H9 (cell line): ENCODE measurements around the gene FAU. TPM values are rescaled to one million over a fixed set of nuclear protein-coding genes. Genes with fewer than 3 reads are reported as not detected.

Experiments used
- DNase-seq: peaks from one replicate; pipeline ENCODE4 v3.0.0-alpha.2; 2017
- H2AFZ ChIP-seq: one replicate; pipeline ENCODE4 v1.6.1; 2013; ENCODE audit warnings: mild to moderate bottlenecking, low read length, control low read depth, moderate library complexity
- H2AK5ac ChIP-seq: 2 replicates; pipeline ENCODE4 v1.6.1; 2013; ENCODE audit warnings: low read length, control low read depth, mixed read lengths; ENCODE audit not compliant: insufficient read length
- H2BK120ac ChIP-seq: one replicate; pipeline ENCODE4 v1.6.1; 2013; ENCODE audit warnings: low read depth, mild to moderate bottlenecking, low read length, control low read depth, inconsistent platforms; ENCODE audit not compliant: poor library complexity, severe bottlenecking
- H2BK12ac ChIP-seq: 2 replicates; pipeline ENCODE4 v1.6.1; 2013; ENCODE audit warnings: low read length, control low read depth, mixed read lengths, low read depth; ENCODE audit not compliant: insufficient read length
- H2BK15ac ChIP-seq: 2 replicates; pipeline ENCODE4 v1.6.1; 2013; ENCODE audit warnings: low read depth, low read length, control low read depth
- H2BK20ac ChIP-seq: one replicate; pipeline ENCODE4 v1.6.1; 2013; ENCODE audit warnings: low read depth, mild to moderate bottlenecking, low read length, control low read depth, inconsistent platforms; ENCODE audit not compliant: poor library complexity, severe bottlenecking
- H2BK5ac ChIP-seq: 2 replicates; pipeline ENCODE4 v1.6.1; 2013; ENCODE audit warnings: low read length, control low read depth, mixed read lengths; ENCODE audit not compliant: insufficient read length
- H3K14ac ChIP-seq: 2 replicates; pipeline ENCODE4 v1.6.1; 2013; ENCODE audit warnings: low read length, control low read depth; ENCODE audit not compliant: insufficient read depth
- H3K18ac ChIP-seq: 2 replicates; pipeline ENCODE4 v1.6.1; 2013; ENCODE audit warnings: low read depth, mild to moderate bottlenecking, mixed read lengths, low read length, control low read depth; ENCODE audit not compliant: insufficient read length
- H3K23ac ChIP-seq: 2 replicates; pipeline ENCODE4 v1.6.1; 2013; ENCODE audit warnings: low read length, control low read depth, mixed read lengths, low read depth; ENCODE audit not compliant: insufficient read length
- H3K23me2 ChIP-seq: 2 replicates; pipeline ENCODE4 v1.6.1; 2013; ENCODE audit warnings: low read depth, mild to moderate bottlenecking, mixed read lengths, low read length, control low read depth; ENCODE audit not compliant: insufficient read length, poor library complexity, severe bottlenecking
- H3K27ac ChIP-seq: 2 replicates; pipeline ENCODE4 v1.5.1; 2013; ENCODE audit warnings: low read length, control low read depth, mixed read lengths, low read depth; ENCODE audit not compliant: insufficient read length
- H3K27me3 ChIP-seq: 2 replicates; pipeline ENCODE4 v1.6.1; 2013; ENCODE audit warnings: low read length, control low read depth, inconsistent platforms; ENCODE audit not compliant: insufficient read depth
- H3K4ac ChIP-seq: 2 replicates; pipeline ENCODE4 v1.6.1; 2013; ENCODE audit warnings: low read depth, mild to moderate bottlenecking, control low read depth, inconsistent platforms, low read length, moderate library complexity
- H3K4me1 ChIP-seq: 2 replicates; pipeline ENCODE4 v1.6.1; 2013; ENCODE audit warnings: low read length, control low read depth, inconsistent platforms; ENCODE audit not compliant: insufficient read depth
- H3K4me2 ChIP-seq: 2 replicates; pipeline ENCODE4 v1.6.1; 2013; ENCODE audit warnings: low read length, control low read depth, mixed read lengths; ENCODE audit not compliant: insufficient read length, insufficient read depth
- H3K56ac ChIP-seq: 2 replicates; pipeline ENCODE4 v1.6.1; 2013; ENCODE audit warnings: low read depth, mild to moderate bottlenecking, mixed read lengths, low read length, control low read depth; ENCODE audit not compliant: insufficient read length
- H3K79me1 ChIP-seq: 2 replicates; pipeline ENCODE4 v1.6.1; 2013; ENCODE audit warnings: low read depth, mild to moderate bottlenecking, moderate library complexity, low read length, control low read depth, inconsistent platforms; ENCODE audit not compliant: insufficient read depth, poor library complexity, severe bottlenecking
- H3K79me2 ChIP-seq: 2 replicates; pipeline ENCODE4 v1.6.1; 2013; ENCODE audit warnings: low read length, control low read depth, inconsistent platforms; ENCODE audit not compliant: insufficient read depth
- H3K9ac ChIP-seq: 2 replicates; pipeline ENCODE4 v1.6.1; 2013; ENCODE audit warnings: low read length, control low read depth, mixed read lengths; ENCODE audit not compliant: insufficient read length; ENCODE audit errors: extremely low read depth
- H3K9me3 ChIP-seq: one replicate; pipeline ENCODE4 v1.6.1; 2013; ENCODE audit warnings: low read depth, low read length, inconsistent platforms; ENCODE audit not compliant: control insufficient read depth
- H3T11ph ChIP-seq: one replicate; pipeline ENCODE4 v1.6.1; 2013; ENCODE audit warnings: mild to moderate bottlenecking, low read length, control low read depth, inconsistent platforms
- H4K20me1 ChIP-seq: one replicate; pipeline ENCODE4 v1.6.1; 2013; ENCODE audit not compliant: control insufficient read depth, insufficient read length, insufficient read depth
- H4K5ac ChIP-seq: 2 replicates; pipeline ENCODE4 v1.6.1; 2013; ENCODE audit warnings: low read depth, mild to moderate bottlenecking, mixed read lengths, low read length, control low read depth; ENCODE audit not compliant: insufficient read length
- H4K8ac ChIP-seq: replicated peaks from 2 replicates; pipeline ENCODE4 v1.6.1; 2013; ENCODE audit warnings: low read length, control low read depth, mixed read lengths, low read depth; ENCODE audit not compliant: insufficient read length
- H4K91ac ChIP-seq: 2 replicates; pipeline ENCODE4 v1.6.1; 2013; ENCODE audit warnings: low read depth, mild to moderate bottlenecking, moderate library complexity, mixed read lengths, low read length, control low read depth; ENCODE audit not compliant: insufficient read length
- H3K27ac Mint-ChIP-seq, 3 experiments: 2 replicates in 2 of 3; 3 replicates in 1 of 3; pipeline ENCODE4 v1.8.0; 2020 to 2021; ENCODE audit warnings: mixed read lengths in 3 of 3, mild to moderate bottlenecking in 1 of 3, moderate library complexity in 1 of 3
- H3K27me3 Mint-ChIP-seq: 2 replicates; pipeline ENCODE4 v1.8.0; 2021; ENCODE audit warnings: low read depth, mild to moderate bottlenecking, moderate library complexity, mixed read lengths
- H3K36me3 Mint-ChIP-seq, 3 experiments: 2 replicates in 2 of 3; 3 replicates in 1 of 3; pipeline ENCODE4 v1.8.0; 2020 to 2021; ENCODE audit warnings: low read depth in 3 of 3, mixed read lengths in 3 of 3; ENCODE audit not compliant: insufficient read depth in 1 of 3
- H3K4me1 Mint-ChIP-seq, 2 experiments: 2 replicates each; pipeline ENCODE4 v1.8.0; 2020; ENCODE audit warnings: mixed read lengths in 2 of 2
- H3K4me3 Mint-ChIP-seq, 2 experiments: 2 replicates in 1 of 2; 3 replicates in 1 of 2; pipeline ENCODE4 v1.8.0; 2020 to 2021; ENCODE audit warnings: mild to moderate bottlenecking in 2 of 2, mixed read lengths in 2 of 2, moderate library complexity in 1 of 2
- H3K9me3 Mint-ChIP-seq, 2 experiments: 2 replicates in 1 of 2; 3 replicates in 1 of 2; pipeline ENCODE4 v1.8.0; 2020; ENCODE audit warnings: mild to moderate bottlenecking in 2 of 2, mixed read lengths in 2 of 2, moderate library complexity in 1 of 2
- WGBS: extraction: QIAGEN DNeasy Blood & Tissue Kit; methylation state at CpG from one replicate; pipeline ENCODE4 v1.1.7; 2013; ENCODE audit warnings: missing lambda C conversion rate, low lambda C conversion rate, mixed read lengths; ENCODE audit not compliant: insufficient read length; ENCODE audit errors: extremely low coverage; 5-methylcytosine and 5-hydroxymethylcytosine counted together
- total RNA-seq: library from RNA; stranded (reverse); gene quantifications from 2 replicates; pipeline ENCODE4 v1.2.1, GENCODE V29; 2021
- TF ChIP-seq, protein P1 (sequence below): fragments of 200-600 bp; sonication (generic); conservative IDR thresholded peaks from 3 replicates; pipeline ENCODE4 v1.8.0; 2021; ENCODE audit warnings: antibody characterized with exemption, mild to moderate bottlenecking

Gene FAU
- total RNA-seq, 1 experiment from 2014 or later, result 898 TPM

DNA sequence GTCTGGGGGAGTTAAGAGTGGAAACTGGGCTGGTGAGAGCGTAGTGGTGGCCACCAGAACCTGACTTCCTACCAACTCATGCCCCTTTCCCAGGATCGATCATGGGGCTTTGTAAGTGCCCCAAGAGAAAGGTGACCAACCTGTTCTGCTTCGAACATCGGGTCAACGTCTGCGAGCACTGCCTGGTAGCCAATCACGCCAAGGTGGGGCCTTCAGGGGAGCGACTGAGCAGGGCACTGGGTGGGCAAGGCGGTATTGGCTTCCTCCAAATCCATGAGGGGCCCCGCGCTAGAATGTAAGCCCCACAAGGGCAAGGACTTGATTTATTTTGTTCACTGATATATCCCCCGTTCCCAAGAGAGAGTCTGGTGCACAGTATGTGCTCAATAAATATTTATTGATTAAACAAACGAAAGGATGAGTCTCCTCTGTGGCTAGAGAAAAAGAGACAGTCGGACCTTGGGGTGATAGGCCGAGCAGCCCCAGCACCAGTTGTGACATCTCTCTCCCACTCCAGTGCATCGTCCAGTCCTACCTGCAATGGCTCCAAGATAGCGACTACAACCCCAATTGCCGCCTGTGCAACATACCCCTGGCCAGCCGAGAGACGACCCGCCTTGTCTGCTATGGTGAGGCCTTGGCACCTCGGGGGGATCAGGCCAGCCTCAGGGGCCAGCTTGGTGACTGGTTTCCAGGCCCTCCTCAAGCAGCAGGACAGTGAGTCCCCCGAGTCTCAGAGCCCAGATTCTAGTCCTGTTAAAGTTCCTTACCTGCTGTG lies 37.1 kb downstream of the FAU start:
- Histone ChIP-seq H2BK20ac (no peak overlapping the region), H3K18ac (peak overlapping the region; percentile 69), H3T11ph (no peak overlapping the region), H3K27ac (peak overlapping the region; percentile 79), H2BK12ac (no peak overlapping the region), H3K23me2 (peaks cover 12% of the 10 kb centered on the region), H4K8ac (no peak overlapping the region), H4K5ac (no peak overlapping the region), H3K9me3 (no peaks in the 10 kb centered on the region), H2BK5ac (no peak overlapping the region), H2AK5ac (no peak overlapping the region), H3K27me3 (no peaks in the 10 kb centered on the region), H3K14ac (peak overlapping the region; percentile 85), H2BK120ac (no peak overlapping the region), H4K91ac (no peak overlapping the region), H3K4ac (no peak overlapping the region), H2BK15ac (no peak overlapping the region), H3K23ac (no peak overlapping the region), H3K79me1 (peaks cover 3% of the 10 kb centered on the region), H3K9ac (peak overlapping the region; percentile 93), H3K79me2 (peaks cover 8% of the 10 kb centered on the region; the same call in 1 of the 2 replicates), H2AFZ (no peak overlapping the region), H3K4me1 (no peaks in the 10 kb centered on the region), H3K4me2 (peak overlapping the region; percentile 79), H3K56ac (no peak overlapping the region), H4K20me1 (peaks cover 3% of the 10 kb centered on the region)
- peak overlapping the region; percentile 97 to 99 for H3K4me3 Mint-ChIP-seq
- H3K36me3 Mint-ChIP-seq, result peaks cover 23 to 68% (median 65%) of the 10 kb centered on the region in 3 experiments
- H3K9me3 Mint-ChIP-seq, result no peaks in the 10 kb centered on the region; a peak in 1 of 5 replicates
- peaks cover 14 to 16% of the 10 kb centered on the region in 2 experiments for H3K4me1 Mint-ChIP-seq
- TF ChIP-seq, protein P1, sequence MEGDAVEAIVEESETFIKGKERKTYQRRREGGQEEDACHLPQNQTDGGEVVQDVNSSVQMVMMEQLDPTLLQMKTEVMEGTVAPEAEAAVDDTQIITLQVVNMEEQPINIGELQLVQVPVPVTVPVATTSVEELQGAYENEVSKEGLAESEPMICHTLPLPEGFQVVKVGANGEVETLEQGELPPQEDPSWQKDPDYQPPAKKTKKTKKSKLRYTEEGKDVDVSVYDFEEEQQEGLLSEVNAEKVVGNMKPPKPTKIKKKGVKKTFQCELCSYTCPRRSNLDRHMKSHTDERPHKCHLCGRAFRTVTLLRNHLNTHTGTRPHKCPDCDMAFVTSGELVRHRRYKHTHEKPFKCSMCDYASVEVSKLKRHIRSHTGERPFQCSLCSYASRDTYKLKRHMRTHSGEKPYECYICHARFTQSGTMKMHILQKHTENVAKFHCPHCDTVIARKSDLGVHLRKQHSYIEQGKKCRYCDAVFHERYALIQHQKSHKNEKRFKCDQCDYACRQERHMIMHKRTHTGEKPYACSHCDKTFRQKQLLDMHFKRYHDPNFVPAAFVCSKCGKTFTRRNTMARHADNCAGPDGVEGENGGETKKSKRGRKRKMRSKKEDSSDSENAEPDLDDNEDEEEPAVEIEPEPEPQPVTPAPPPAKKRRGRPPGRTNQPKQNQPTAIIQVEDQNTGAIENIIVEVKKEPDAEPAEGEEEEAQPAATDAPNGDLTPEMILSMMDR, result no peak
- WGBS, result no CpG with 5 or more reads among the region's 23 CpGs
- no peaks in the 10 kb centered on the region for H3K27me3 Mint-ChIP-seq
- H3K27ac Mint-ChIP-seq, result peak overlapping the region; percentile 98 to 100 (median 99)
- no peak for DNase-seq
